ENCODE data around the gene TAF4B.
"Not testable (repeated sequence)": the region's sequence is repeated elsewhere in the genome, so short reads cannot be mapped to it uniquely, and the experiment has no call there.

Gene TAF4B

DNA sequence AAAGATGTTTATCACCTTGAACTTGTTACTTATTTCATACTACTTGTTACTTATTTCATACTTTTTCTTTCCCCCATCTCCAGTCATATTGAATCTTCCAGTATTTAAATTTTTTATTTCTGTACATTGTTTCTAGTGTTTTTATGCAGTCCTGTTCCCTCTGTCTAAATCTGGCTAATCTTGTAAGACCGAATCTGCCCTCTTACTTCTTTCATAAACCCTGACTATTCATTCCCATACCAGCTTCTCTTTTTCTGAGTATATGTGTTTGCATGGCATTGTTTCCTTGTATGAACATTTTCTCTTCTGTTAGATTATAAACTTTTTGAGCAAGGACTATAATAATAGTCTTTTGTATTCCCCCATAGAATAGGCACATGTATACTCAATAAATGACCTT, 131.7 kb downstream of the TAF4B start:
- FAIRE-seq (no peak), DNase-seq (ENCODE audit: insufficient read length, low spot score) (no peak)
- no peak for TF ChIP-seq POLR2A (IDR thresholded peaks at IDR 0.05; ENCODE audit: low read depth, low read length)

DNA sequence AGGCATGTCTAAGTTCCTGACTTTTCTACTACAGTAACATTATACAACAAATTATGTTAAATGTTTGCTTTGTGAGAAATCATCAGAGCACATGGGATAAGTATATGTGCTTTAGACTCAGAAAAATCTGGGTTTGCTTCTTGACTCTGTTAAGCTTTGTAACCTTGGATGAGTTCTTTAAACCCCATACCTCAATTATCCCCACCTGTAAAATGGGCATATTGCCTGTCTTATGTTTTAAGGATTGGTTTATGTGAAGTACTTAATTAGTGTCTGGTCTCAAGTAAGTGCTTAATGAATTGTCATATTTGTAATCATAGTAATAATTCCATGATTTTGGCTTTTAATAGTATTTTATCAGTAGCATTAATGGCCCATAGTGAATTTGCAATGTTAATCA, 135.8 kb downstream of the TAF4B start:
- no peak for TF ChIP-seq POLR2A (IDR thresholded peaks at IDR 0.05; ENCODE audit: low read depth, low read length)
- DNase-seq (ENCODE audit: insufficient read length, low spot score): no peak
- no peak for FAIRE-seq

DNA sequence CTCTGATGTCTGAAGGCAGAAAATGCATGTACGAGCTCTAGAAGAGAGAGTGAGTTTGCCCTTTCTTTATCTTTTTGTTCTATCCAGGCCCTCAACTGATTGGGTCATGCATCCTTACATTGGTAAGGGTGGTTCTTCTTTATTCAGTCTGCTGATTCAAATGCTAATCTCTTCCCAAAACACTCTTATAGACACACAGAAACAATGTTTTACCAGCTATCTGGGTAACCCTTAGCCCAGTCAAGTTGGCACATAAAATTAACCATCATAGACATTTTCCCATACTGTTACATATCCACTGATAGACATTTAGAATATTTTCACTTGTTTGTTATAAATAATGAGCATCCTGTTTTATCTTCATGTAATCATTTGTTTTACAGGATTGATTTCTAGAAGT, 141.2 kb downstream of the TAF4B start:
- no peak for DNase-seq (ENCODE audit: insufficient read length, low spot score)
- FAIRE-seq: no peak
- no peak for TF ChIP-seq POLR2A (IDR thresholded peaks at IDR 0.05; ENCODE audit: low read depth, low read length)

DNA sequence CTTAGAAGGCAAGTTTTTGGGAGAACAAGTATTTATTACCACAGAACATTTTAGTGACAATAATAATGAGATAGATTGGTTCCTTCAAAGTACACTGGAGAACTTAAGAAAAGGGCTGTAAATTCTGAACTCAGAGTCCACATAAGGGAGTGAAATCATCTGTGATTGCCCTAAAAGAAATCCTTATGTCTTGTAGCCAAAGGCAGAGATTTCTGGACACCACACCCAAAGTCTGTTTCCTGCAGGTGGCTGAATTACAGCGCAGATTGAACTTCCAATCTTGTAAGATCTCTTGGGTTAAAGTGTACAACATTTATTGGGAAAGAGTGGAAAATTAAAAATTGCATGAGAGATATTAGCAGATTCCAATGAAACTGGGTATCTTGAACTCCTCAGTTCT, 143.8 kb downstream of the TAF4B start:
- no peak for TF ChIP-seq POLR2A (IDR thresholded peaks at IDR 0.05; ENCODE audit: low read depth, low read length)
- no peak for DNase-seq (ENCODE audit: insufficient read length, low spot score)
- FAIRE-seq: no peak

DNA sequence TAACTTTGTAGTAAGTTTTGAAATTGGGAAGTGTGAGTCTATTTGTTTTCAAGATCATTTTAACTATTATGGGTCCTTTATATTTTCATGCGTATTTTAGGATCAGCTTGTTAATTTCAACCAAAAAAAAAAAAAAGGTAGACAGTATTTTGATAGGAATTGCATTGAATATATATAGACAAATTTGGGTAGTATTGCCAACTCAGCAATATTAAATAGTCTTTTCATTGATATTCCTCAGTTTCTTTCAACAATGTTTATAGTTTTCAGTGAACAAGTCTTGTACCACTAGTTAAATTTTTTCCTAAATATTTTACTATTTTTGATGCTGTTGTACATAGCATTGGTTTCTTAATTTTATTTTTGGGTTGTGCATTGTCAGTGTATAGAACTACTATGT, 149.9 kb downstream of the TAF4B start:
- TF ChIP-seq POLR2A (IDR thresholded peaks at IDR 0.05; ENCODE audit: low read depth, low read length): no peak
- DNase-seq (ENCODE audit: insufficient read length, low spot score) (no peak), FAIRE-seq (no peak)

DNA sequence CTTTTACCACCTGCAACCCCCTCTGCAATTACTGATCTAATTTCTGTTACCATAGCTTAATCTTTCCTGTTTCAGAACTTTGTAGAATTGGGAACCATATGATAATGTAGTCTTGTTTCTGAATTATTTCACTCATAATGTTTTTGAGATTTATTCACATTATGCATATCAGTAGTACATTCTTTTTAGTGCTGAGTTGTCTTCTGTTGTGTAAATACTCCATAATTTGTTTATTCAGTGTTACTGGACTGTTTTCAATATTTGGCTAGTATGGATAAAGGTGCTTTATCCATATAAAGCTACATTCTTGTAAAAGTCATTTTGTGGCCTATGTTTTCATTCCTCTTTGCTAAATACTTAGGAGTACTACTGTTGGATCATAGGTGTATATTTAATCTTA, 152.5 kb downstream of the TAF4B start:
- TF ChIP-seq POLR2A (IDR thresholded peaks at IDR 0.05; ENCODE audit: low read depth, low read length): no peak
- no peak for DNase-seq (ENCODE audit: insufficient read length, low spot score)
- no peak for FAIRE-seq

DNA sequence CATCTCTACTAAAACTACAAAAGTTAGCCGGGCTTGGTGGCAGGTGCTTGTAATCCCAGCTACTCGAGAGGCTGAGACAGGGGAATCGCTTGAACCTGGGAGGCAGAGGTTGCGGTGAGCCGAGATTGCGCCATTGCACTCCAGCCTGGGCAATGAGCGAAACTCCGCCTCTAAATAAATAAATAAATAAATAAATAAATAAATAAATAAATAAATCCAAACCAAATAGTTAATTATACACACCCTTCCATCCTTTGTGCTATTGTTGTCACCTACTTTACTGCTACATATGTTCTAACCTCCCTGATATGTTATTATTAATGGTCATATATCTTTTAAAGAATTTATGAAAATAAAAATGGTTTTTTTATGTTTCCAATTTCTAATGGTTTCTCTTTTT, 155.3 kb downstream of the TAF4B start:
- DNase-seq (ENCODE audit: insufficient read length, low spot score); FAIRE-seq: not testable (repeated sequence)

DNA sequence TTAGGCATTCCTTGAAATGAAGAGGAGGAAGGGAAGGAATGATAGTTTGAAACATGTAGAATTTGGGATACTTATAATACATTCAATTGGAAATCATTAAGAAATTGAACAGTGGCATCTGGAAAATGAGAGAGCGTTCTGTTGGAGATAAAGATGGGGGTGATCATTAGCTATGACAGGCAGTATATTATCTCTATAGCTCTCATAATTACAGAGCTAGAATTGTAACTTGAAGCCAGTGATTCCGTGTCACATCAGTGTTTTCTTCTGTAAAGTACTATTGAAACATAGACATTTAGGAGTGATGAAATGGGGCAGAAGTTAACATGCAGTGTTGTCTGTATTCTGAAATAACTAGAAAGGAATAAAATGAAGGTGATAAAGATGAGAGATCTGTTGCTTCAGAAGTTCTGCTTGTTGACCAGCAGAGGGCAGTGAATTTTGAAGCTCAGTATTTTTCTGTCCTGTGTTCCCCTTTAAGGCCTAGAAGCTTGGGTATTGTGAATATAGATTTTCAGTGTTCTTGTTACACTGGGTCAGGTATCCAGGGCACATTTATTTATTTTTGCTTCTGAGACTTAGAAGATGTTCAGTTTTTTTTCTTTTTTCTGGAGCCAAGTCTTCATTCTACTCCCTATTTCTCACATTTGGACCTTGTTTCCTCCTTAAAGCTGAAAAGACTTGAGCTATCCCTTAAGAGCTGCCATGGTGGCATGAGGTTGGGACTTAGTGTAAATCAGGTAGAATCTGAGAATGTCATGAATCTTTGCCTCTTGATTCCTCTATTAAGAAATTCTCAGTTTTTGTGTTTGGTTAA, 157.4 kb downstream of the TAF4B start:
- FAIRE-seq (no peak), DNase-seq (ENCODE audit: insufficient read length, low spot score) (no peak)
- no peak for TF ChIP-seq POLR2A (IDR thresholded peaks at IDR 0.05; ENCODE audit: low read depth, low read length)

DNA sequence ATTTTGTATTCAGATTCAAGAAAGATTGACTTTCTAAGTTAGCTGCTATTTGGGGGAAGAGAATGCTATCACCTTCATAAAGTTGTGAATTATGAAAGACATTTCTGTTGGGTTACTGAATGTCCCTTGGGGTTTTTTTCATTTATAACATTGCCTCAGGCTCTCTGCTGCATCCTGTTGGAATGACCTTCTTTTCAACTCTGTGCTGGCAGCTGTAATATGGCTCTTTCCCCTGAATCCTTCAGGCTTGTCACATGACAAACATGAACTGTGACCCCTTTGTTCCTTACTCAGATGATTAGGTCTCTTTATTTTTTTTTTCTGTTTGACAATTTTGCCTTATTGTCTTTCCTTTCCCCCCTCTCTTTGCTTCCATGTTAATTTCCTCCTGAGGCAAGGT, 159.8 kb downstream of the TAF4B start:
- TF ChIP-seq POLR2A (IDR thresholded peaks at IDR 0.05; ENCODE audit: low read depth, low read length): no peak
- FAIRE-seq: no peak

DNA sequence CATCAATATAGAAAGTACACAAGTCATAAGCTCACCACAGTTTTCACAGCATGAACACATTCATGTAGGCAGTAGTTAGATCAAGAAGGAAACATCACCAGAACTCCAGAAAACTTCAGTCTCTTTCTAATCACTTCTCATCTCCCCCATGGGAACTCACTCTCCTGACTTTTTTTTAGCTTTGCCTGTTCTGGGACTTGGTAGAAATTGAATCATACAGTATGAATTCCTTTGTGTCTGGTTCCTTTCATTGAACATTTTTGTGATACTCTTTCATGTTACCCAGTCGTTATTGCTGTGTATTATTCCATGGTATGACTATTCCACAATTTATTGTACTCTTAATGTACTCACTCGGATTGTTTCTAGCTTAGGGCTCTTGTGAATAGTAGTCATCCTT, 160.2 kb downstream of the TAF4B start:
- FAIRE-seq (no peak), DNase-seq (ENCODE audit: insufficient read length, low spot score) (no peak)
- no peak for TF ChIP-seq POLR2A (IDR thresholded peaks at IDR 0.05; ENCODE audit: low read depth, low read length)

More for the DNA sequence above, 159.8 kb downstream of the TAF4B start:
- no peak for DNase-seq (ENCODE audit: insufficient read length, low spot score)

DNA sequence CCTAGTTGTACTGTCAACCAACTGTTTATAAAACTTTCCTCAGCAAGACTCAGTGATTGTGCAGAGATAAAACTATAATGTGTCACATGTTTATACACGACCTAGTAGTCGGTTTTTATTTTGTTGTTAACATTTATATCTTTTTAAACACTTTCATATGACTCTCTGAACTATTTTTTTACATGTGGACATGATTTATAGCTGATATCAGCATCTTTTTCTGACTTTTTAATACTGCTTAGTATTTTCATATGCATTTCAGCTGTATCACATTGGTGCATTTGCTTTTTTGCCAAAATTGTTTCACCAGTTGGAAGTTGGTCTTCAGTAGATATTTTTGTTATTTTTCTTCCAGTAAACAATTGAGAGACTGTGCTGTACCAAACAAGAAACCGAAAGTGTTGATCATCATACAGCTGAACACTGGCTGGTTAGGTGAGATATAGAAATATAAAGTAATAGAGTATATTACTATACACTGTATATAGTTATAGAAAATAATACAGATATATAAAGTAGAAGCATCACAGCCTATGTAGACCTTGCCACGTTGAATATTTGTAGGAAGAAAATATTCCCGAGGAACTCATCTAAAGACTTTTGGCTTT, 167.9 kb downstream of the TAF4B start:
- no peak for FAIRE-seq
- no peak for DNase-seq (ENCODE audit: insufficient read length, low spot score)
- TF ChIP-seq POLR2A (IDR thresholded peaks at IDR 0.05; ENCODE audit: low read depth, low read length): no peak

DNA sequence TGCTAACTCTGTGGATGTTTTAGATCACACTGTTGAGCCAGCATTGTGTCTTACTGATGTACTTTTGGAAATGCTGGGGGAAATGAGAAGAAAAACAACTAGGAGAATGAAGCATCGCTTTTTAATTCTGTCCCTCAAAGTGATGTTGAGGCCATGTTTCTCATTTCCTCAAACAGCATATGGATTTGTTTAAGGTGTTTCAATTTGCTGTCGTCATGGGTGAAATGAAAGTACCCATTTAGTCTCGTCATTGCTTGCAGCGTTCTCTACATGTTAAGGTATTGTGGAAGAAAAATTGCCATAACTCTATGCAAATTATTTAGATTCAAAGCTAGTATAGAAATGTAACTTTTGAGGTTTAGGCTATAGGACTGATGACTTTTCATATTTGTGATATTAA, 170.8 kb downstream of the TAF4B start:
- DNase-seq (ENCODE audit: insufficient read length, low spot score): no peak
- FAIRE-seq: no peak

DNA sequence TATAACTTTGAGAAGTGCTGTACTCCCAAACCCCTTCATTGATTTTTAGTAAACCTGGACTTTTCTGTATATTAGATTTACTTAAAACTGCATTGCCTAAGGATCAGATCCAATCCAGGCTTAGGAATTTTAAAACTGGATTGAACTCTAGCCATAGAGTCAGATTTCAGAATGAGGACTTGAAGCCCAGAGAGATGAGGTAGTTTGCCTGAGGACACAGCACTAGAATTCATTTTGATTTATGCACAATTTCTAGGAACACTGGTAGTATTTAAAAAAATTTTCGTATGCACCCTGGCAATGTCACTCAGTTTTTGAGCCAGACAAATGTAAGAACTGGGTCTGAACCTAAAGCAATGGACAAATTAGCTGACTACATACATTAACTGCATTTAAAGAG, 177.2 kb downstream of the TAF4B start:
- FAIRE-seq (no peak), DNase-seq (ENCODE audit: insufficient read length, low spot score) (no peak)
- no peak for TF ChIP-seq POLR2A (IDR thresholded peaks at IDR 0.05; ENCODE audit: low read depth, low read length)

More for the DNA sequence above, 170.8 kb downstream of the TAF4B start:
- TF ChIP-seq POLR2A (IDR thresholded peaks at IDR 0.05; ENCODE audit: low read depth, low read length): no peak

DNA sequence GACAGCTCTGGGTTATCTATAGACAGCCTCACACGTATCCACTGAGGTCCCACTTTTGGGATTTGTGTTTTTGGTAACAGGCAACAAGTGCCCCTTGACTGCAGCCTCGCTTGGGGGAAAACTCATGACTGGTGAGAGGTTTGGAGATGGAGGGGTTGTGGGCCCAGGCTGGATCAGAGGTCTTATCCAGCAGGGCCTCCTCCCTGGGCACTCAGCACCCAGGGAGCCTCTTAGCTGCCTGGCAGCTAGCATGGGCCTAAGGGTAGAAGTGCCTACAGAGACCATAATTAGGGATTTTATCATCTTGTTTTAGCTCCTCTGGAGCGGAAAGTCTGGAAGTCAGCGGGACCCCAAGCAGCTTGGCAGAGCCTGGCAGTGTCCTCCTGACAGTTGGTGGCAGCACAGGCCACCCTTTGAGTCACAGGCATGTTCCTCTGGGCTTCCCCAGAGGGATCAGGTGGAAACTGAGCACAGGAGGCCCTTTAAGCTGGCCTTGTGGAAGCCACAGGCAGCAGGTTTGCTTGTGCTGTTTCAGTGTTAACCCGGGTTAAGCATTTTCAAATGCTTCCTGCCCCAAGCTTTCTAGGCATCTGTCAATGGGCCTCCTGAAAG, 179.1 kb downstream of the TAF4B start:
- FAIRE-seq: no peak
- no peak for TF ChIP-seq POLR2A (IDR thresholded peaks at IDR 0.05; ENCODE audit: low read depth, low read length)

DNA sequence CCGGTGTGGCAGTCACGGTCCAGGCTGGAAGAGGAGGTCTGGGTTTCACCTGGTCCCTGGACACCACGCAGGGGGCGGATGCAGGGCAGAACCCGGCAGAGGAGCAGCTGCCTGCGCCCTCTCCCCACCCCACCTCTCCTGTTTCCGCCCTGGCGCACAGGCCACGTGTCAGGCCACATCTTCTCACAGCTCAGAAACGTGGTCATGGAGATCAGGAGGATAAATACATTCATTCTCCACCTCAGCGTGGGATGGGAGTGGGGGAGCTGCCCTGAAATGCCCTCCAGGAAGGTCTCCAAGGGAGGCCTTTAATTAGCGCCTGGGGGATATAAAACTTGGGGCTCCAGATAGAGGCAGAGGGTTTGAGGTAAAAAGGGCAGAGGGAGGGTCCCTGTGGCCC, 180.1 kb downstream of the TAF4B start:
- TF ChIP-seq POLR2A (IDR thresholded peaks at IDR 0.05; ENCODE audit: low read depth, low read length): no peak
- FAIRE-seq (no peak), DNase-seq (ENCODE audit: insufficient read length, low spot score) (no peak)

More for the DNA sequence above, 179.1 kb downstream of the TAF4B start:
- no peak for DNase-seq (ENCODE audit: insufficient read length, low spot score)
